ENCODE measurements around the gene CHMP3.

Gene CHMP3

DNA sequence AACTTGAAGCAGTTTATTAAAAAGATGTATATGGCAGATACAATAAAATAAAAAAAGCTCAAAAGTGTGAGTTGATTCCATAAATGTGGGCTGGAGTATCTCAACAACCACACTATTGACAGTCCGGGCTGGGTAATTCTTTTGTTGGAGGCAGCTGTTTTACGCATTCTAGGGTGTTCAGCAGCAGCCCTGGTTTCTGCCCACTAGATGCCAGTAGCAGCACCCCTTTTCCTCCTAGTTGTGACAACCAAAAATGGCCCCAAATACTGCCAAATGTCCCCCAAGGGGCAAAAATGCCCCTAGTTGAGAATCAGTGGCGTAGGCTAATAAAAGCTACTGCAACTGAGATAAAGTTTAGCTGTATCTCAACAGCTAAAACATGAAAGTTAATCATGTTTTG is 44.8 kb downstream of the CHMP3 start:
- Histone ChIP-seq H3K4me3 (ENCODE audit: low read depth in 1 of 5, low read length in 5 of 5) (no peak overlapping the region), H3K9ac (ENCODE audit: low read length in 5 of 5) (no peak overlapping the region), H3K27me3 (ENCODE audit: control insufficient read depth in 5 of 5, insufficient read depth in 4 of 5, low read length in 5 of 5) (no peaks in the 10 kb centered on the region), H3K4me1 (ENCODE audit: control insufficient read depth in 5 of 5, insufficient read depth in 5 of 5, low read length in 5 of 5) (no peaks in the 10 kb centered on the region), H3K36me3 (ENCODE audit: control insufficient read depth in 5 of 5, insufficient read depth in 5 of 5, low read length in 5 of 5) (peaks cover 0 to 8% (median 3%) of the 10 kb centered on the region in 5 donors), H3K9me3 (ENCODE audit: control insufficient read depth in 5 of 5, low read length in 5 of 5) (peaks cover 0 to 8% (median 5%) of the 10 kb centered on the region in 5 donors), H3K27ac (ENCODE audit: low read depth, low read length) (no peak overlapping the region)

DNA sequence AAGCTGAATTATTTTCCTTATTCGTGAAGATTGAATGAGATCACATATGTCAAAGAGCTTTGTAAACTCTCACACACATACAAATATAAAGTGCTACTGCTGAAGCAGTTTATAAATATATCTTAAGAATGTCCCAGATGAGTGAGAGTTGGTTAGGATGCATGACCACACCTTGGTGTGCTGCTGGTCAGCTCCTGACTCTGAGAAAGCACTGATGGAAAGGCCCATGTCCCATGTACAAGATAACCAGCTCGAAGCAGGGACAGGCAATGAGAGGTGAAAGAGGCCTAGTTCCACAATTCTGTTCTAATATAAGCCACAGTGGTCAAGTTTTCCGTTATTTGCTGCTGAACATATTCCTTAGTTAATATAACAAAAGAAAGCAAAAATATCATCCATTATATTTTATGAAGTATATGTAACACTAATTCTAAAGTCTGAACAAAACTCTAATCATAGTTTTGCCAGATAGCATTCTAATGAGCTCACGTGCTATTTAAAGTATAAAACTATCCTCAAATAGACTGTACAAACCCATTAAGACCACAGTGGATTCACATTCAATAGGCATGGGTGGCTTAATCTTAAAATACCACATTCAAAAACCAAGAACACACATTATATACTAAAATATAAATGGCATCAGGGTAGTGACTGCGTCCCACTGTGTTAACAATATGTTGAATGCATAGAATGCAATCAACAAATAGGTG is 49.1 kb downstream of the CHMP3 start:
- Histone ChIP-seq H3K4me1 (ENCODE audit: control insufficient read depth in 5 of 5, insufficient read depth in 5 of 5, low read length in 5 of 5) (peaks cover 0 to 7% (median 0%) of the 10 kb centered on the region in 5 donors), H3K27ac (ENCODE audit: low read depth, low read length) (no peak overlapping the region), H3K9me3 (ENCODE audit: control insufficient read depth in 5 of 5, low read length in 5 of 5) (no peaks in the 10 kb centered on the region)

DNA sequence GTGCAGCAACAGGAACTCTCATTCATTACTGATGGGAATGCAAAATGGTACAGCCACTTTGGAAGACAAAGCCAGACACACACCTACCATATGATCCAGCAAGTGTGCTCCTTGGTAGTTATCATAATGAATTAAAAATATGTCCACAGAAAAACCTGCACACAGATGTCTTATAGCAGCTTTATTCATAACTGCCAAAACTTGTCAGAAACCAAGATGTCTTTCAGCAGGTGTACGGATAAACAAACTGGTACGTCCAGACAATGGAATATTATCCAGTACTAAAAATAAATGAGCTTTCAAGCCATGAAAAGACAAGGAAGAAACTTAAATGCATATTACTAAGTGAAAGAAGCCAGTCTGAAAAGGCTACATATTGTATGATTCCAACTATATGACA is 50.4 kb downstream of the CHMP3 start:
- Histone ChIP-seq H3K4me3 (ENCODE audit: low read depth in 1 of 5, low read length in 5 of 5) (no peak overlapping the region), H3K27me3 (ENCODE audit: control insufficient read depth in 5 of 5, insufficient read depth in 4 of 5, low read length in 5 of 5) (no peaks in the 10 kb centered on the region), H3K27ac (ENCODE audit: low read depth, low read length) (no peak overlapping the region), H3K36me3 (ENCODE audit: control insufficient read depth in 5 of 5, insufficient read depth in 5 of 5, low read length in 5 of 5) (peaks cover 6 to 21% (median 21%) of the 10 kb centered on the region in 5 donors), H3K9ac (ENCODE audit: low read length in 5 of 5) (no peak overlapping the region), H3K9me3 (ENCODE audit: control insufficient read depth in 5 of 5, low read length in 5 of 5) (no peaks in the 10 kb centered on the region), H3K4me1 (ENCODE audit: control insufficient read depth in 5 of 5, insufficient read depth in 5 of 5, low read length in 5 of 5) (peaks cover 0 to 7% (median 0%) of the 10 kb centered on the region in 5 donors)

More for the DNA sequence above, 49.1 kb downstream of the CHMP3 start:
- H3K27me3 ChIP-seq (ENCODE audit: control insufficient read depth in 5 of 5, insufficient read depth in 4 of 5, low read length in 5 of 5): no peaks in the 10 kb centered on the region
- no peak overlapping the region for H3K9ac ChIP-seq (ENCODE audit: low read length in 5 of 5)
- no peak overlapping the region for H3K4me3 ChIP-seq (ENCODE audit: low read depth in 1 of 5, low read length in 5 of 5)
- H3K36me3 ChIP-seq (ENCODE audit: control insufficient read depth in 5 of 5, insufficient read depth in 5 of 5, low read length in 5 of 5): peaks cover 4 to 10% (median 9%) of the 10 kb centered on the region in 5 donors

DNA sequence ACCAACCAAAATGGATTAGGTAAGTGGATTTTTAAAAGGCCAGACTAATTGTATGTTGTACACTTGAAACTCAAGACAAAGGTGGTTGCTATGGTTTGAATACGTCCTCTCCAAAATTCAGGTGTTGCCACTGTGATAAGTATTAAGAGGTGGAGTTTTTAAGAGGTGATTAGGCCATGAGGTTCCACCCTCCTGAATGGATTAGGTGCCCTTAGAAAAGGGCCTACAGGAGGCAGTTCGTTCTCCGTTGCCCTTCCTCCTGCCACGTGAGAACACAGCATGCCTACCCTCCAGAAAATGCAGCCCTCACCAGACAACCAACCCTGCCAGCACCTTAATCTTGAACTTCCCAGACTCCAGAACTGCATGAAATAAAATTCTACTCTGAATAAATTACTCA is 51.2 kb downstream of the CHMP3 start:
- Histone ChIP-seq H3K36me3 (ENCODE audit: control insufficient read depth in 5 of 5, insufficient read depth in 5 of 5, low read length in 5 of 5) (peaks cover 10 to 30% (median 30%) of the 10 kb centered on the region in 5 donors), H3K9ac (ENCODE audit: low read length in 5 of 5) (no peak overlapping the region), H3K9me3 (ENCODE audit: control insufficient read depth in 5 of 5, low read length in 5 of 5) (no peaks in the 10 kb centered on the region), H3K4me1 (ENCODE audit: control insufficient read depth in 5 of 5, insufficient read depth in 5 of 5, low read length in 5 of 5) (peaks cover 0 to 7% (median 0%) of the 10 kb centered on the region in 5 donors), H3K27me3 (ENCODE audit: control insufficient read depth in 5 of 5, insufficient read depth in 4 of 5, low read length in 5 of 5) (no peaks in the 10 kb centered on the region), H3K4me3 (ENCODE audit: low read depth in 1 of 5, low read length in 5 of 5) (no peak overlapping the region), H3K27ac (ENCODE audit: low read depth, low read length) (no peak overlapping the region)

DNA sequence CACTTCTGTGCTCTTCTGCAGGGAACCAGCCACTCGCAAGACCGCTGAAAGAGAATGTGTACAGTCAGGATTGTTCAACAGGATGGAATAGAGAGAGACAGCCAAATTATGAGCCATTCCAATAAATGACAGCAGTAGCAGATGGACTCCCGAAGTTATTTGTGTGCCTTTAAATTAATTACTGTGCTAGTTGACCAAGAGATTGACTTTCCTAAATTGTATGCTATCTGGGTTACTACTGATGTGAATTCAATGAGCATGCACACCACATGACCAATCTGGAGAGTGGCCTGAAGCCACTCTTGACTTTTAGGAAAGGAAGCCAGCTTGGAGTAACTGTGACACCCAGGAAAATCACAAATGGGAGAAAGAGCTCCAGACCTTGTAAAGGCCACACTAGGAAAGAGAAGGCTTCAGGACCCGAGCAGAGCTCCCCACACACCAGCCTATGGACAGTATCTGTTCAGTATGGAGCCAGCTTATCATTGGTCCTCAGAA is 52.8 kb downstream of the CHMP3 start:
- Histone ChIP-seq H3K27ac (ENCODE audit: low read depth, low read length) (no peak overlapping the region), H3K9ac (ENCODE audit: low read length in 5 of 5) (no peak overlapping the region), H3K4me3 (ENCODE audit: low read depth in 1 of 5, low read length in 5 of 5) (no peak overlapping the region), H3K4me1 (ENCODE audit: control insufficient read depth in 5 of 5, insufficient read depth in 5 of 5, low read length in 5 of 5) (peaks cover 0 to 7% (median 0%) of the 10 kb centered on the region in 5 donors), H3K36me3 (ENCODE audit: control insufficient read depth in 5 of 5, insufficient read depth in 5 of 5, low read length in 5 of 5) (peaks cover 11 to 39% (median 36%) of the 10 kb centered on the region in 5 donors), H3K27me3 (ENCODE audit: control insufficient read depth in 5 of 5, insufficient read depth in 4 of 5, low read length in 5 of 5) (no peaks in the 10 kb centered on the region), H3K9me3 (ENCODE audit: control insufficient read depth in 5 of 5, low read length in 5 of 5) (no peaks in the 10 kb centered on the region)

DNA sequence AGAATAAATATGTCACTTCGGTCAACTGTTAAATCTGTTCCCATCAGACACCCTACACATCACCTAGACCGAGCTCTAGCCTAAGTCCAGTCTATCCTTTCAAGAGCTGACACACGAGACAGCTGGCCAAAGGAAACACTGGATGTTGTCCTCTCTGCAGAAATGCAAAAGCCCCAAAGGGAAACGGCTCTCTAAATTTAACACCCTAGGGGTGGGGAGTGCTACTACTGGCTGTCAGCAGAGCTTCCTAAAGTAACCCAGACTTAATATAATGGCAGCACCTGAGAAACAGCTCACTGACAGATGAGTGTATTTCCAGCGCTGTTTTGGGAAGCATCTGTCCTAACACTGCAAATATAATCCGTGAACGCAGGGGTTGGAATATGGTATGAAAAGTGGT is 55.6 kb downstream of the CHMP3 start:
- Histone ChIP-seq H3K27me3 (ENCODE audit: control insufficient read depth in 5 of 5, insufficient read depth in 4 of 5, low read length in 5 of 5) (no peaks in the 10 kb centered on the region), H3K4me3 (ENCODE audit: low read depth in 1 of 5, low read length in 5 of 5) (no peak overlapping the region), H3K9me3 (ENCODE audit: control insufficient read depth in 5 of 5, low read length in 5 of 5) (no peaks in the 10 kb centered on the region), H3K9ac (ENCODE audit: low read length in 5 of 5) (no peak overlapping the region), H3K36me3 (ENCODE audit: control insufficient read depth in 5 of 5, insufficient read depth in 5 of 5, low read length in 5 of 5) (peaks cover 25 to 56% (median 56%) of the 10 kb centered on the region in 5 donors), H3K4me1 (ENCODE audit: control insufficient read depth in 5 of 5, insufficient read depth in 5 of 5, low read length in 5 of 5) (peaks cover 0 to 7% (median 0%) of the 10 kb centered on the region in 5 donors), H3K27ac (ENCODE audit: low read depth, low read length) (no peak overlapping the region)

DNA sequence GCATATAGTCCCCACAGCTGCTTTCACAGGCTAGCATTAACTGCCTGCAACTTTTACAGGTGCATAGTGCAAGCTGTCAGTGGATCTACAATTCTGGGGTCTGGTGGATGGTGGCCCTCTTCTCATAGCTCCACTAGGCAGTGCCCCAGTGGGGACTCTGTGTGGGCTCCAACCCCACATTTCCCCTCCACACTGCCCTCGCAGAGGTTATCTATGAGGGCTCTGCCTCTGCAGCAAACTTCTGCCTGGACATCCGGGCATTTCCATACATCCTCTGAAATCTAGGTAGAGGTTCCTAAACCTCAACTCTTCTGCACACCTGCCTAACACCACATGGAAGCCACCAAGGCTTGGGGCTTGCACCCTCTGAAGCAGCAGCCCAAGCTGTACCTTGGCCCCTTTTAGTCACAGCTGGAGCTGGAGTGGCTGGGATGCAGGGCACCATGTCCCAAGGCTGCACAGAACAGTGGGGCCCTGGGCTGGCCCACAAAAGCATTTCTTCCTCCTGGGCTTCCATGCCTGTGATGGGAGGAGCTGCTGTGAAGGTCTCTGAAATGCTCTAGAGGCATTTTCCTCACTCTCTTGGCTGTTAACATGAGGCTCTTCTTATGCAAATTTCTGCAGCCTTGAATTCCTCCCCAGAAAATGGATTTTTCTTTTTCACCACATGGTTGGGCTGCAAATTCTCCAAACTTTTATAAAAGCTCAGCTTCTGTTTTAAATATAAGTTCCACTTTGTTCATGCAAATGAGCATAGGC is 62.7 kb downstream of the CHMP3 start:
- peaks cover 0 to 12% (median 4%) of the 10 kb centered on the region in 5 donors for H3K9me3 ChIP-seq (ENCODE audit: control insufficient read depth in 5 of 5, low read length in 5 of 5)
- H3K4me3 ChIP-seq (ENCODE audit: low read depth in 1 of 5, low read length in 5 of 5): no peak overlapping the region
- peaks cover 0 to 4% (median 0%) of the 10 kb centered on the region in 5 donors for H3K4me1 ChIP-seq (ENCODE audit: control insufficient read depth in 5 of 5, insufficient read depth in 5 of 5, low read length in 5 of 5)
- H3K9ac ChIP-seq (ENCODE audit: low read length in 5 of 5): no peak overlapping the region
- H3K36me3 ChIP-seq (ENCODE audit: control insufficient read depth in 5 of 5, insufficient read depth in 5 of 5, low read length in 5 of 5): peaks cover 46 to 72% (median 64%) of the 10 kb centered on the region in 5 donors
- no peaks in the 10 kb centered on the region for H3K27me3 ChIP-seq (ENCODE audit: control insufficient read depth in 5 of 5, insufficient read depth in 4 of 5, low read length in 5 of 5)
- H3K27ac ChIP-seq (ENCODE audit: low read depth, low read length): no peak overlapping the region

DNA sequence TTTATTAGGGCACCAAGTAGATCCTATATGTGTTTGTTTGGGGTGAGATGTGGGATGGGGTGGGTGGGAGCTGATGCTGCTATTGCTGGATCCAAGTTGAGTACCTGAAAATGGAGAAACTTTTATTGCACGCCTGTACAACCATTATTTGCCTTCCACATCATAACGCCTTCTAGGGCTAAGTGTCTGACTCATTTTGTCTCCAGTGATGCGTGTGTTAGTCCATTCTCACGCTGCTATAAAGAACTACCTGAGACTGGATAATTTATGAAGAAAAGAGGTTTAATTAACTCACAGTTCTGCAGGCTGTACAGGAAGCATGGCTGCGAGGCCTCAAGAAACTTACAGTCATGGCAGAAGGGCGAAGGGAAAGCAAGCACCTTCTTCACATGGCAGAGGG is 63.9 kb downstream of the CHMP3 start:
- Histone ChIP-seq H3K4me1 (ENCODE audit: control insufficient read depth in 5 of 5, insufficient read depth in 5 of 5, low read length in 5 of 5) (peaks cover 0 to 4% (median 0%) of the 10 kb centered on the region in 5 donors), H3K27ac (ENCODE audit: low read depth, low read length) (no peak overlapping the region), H3K36me3 (ENCODE audit: control insufficient read depth in 5 of 5, insufficient read depth in 5 of 5, low read length in 5 of 5) (peaks cover 47 to 61% (median 57%) of the 10 kb centered on the region in 5 donors), H3K9ac (ENCODE audit: low read length in 5 of 5) (no peak overlapping the region), H3K9me3 (ENCODE audit: control insufficient read depth in 5 of 5, low read length in 5 of 5) (peaks cover 0 to 12% (median 4%) of the 10 kb centered on the region in 5 donors), H3K27me3 (ENCODE audit: control insufficient read depth in 5 of 5, insufficient read depth in 4 of 5, low read length in 5 of 5) (no peaks in the 10 kb centered on the region), H3K4me3 (ENCODE audit: low read depth in 1 of 5, low read length in 5 of 5) (no peak overlapping the region)

DNA sequence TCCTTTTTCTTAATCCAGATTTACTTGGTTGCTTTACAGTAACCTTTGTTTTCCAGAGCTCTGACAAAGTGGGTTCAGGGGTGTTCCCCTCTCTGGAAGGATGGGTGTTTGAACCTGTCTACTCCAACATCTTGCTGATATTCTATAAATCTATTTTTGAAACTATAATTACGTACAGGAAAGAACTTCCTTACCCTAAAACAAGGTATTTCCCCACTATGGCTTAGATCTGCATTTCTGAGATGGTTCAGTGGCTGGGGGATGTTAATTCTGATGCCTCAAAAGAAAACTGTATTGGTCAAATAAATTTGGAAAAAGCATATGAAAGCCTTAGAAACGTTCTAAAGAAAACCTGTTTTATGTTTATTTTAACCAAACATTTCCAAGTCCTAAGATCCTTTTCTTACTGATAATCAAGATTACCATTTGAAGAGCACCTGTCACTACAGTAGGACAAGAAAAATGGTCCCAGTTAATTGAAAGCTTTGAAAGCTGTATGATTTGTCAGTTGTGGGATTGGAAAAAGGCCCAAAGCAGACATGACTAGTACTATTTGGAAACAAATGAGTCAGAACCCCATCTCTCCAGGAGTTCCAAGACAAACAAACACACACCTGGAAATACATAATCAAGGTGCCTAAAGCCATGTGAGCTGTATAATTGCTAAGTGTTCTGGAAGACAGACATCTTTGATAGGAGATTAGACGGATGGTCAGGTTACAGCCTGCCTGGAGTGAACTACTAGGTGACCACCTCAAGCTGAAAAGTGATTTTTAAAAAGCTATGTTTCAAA is 64.6 kb downstream of the CHMP3 start:
- peaks cover 0 to 4% (median 0%) of the 10 kb centered on the region in 5 donors for H3K4me1 ChIP-seq (ENCODE audit: control insufficient read depth in 5 of 5, insufficient read depth in 5 of 5, low read length in 5 of 5)
- H3K36me3 ChIP-seq (ENCODE audit: control insufficient read depth in 5 of 5, insufficient read depth in 5 of 5, low read length in 5 of 5): peaks cover 49 to 57% (median 53%) of the 10 kb centered on the region in 5 donors
- H3K27me3 ChIP-seq (ENCODE audit: control insufficient read depth in 5 of 5, insufficient read depth in 4 of 5, low read length in 5 of 5): no peaks in the 10 kb centered on the region
- no peak overlapping the region for H3K27ac ChIP-seq (ENCODE audit: low read depth, low read length)
- H3K4me3 ChIP-seq (ENCODE audit: low read depth in 1 of 5, low read length in 5 of 5): no peak overlapping the region
- H3K9me3 ChIP-seq (ENCODE audit: control insufficient read depth in 5 of 5, low read length in 5 of 5): peaks cover 0 to 12% (median 4%) of the 10 kb centered on the region in 5 donors
- no peak overlapping the region for H3K9ac ChIP-seq (ENCODE audit: low read length in 5 of 5)
